Measurements from ENCODE around the gene LTA.
A peak's percentile ranks its signal among the peaks of the same experiment; 100 is the strongest.

LTA gene

GRCh38 chr6:31572041-31572911 is at the start of gene LTA:
TSS of gene LTA (plus strand) at chr6:31572289. CDS start at chr6:31572743, 454 bp downstream.
- TF ChIP-seq CTCF (IDR thresholded peaks at IDR 0.05), result no peak
- Histone ChIP-seq H3K36me3 (peaks cover 5% of the 10 kb centered on the region), H3K9me3 (no peaks in the 10 kb centered on the region), H3K4me1 (ENCODE audit: control insufficient read depth in 1 of 2, insufficient read depth in 1 of 2, low read depth in 1 of 2, low read length in 1 of 2) (peaks cover 44 to 45% of the 10 kb centered on the region in 2 experiments), H3K27me3 (no peaks in the 10 kb centered on the region), H3K4me3 (ENCODE audit: low read depth in 1 of 2, low read length in 1 of 2) (no peak within 1 kb of the TSS), H3K27ac (no peak within 1 kb of the TSS)

- Histone ChIP-seq H3K36me3 (peaks cover 20% of the 10 kb centered on the region), H3K9me3 (no peaks in the 10 kb centered on the region), H3K27ac (no peak overlapping the region), H3K4me3 (ENCODE audit: low read depth in 1 of 2, low read length in 1 of 2) (no peak overlapping the region), H3K27me3 (peaks cover 12% of the 10 kb centered on the region), H3K4me1 (ENCODE audit: control insufficient read depth in 1 of 2, insufficient read depth in 1 of 2, low read depth in 1 of 2, low read length in 1 of 2) (no peaks in the 10 kb centered on the region)
- no peak for TF ChIP-seq CTCF (IDR thresholded peaks at IDR 0.05)
Observed at GRCh38 chr6:31525553-31525931, 46.5 kb upstream of the LTA start.

- peaks cover 25% of the 10 kb centered on the region for H3K36me3 ChIP-seq
- no peaks in the 10 kb centered on the region for H3K9me3 ChIP-seq
- H3K4me3 ChIP-seq (ENCODE audit: low read depth in 1 of 2, low read length in 1 of 2), result no peak overlapping the region
- no peak for TF ChIP-seq CTCF (IDR thresholded peaks at IDR 0.05)
- no peak overlapping the region for H3K27ac ChIP-seq
- no peaks in the 10 kb centered on the region for H3K4me1 ChIP-seq (ENCODE audit: control insufficient read depth in 1 of 2, insufficient read depth in 1 of 2, low read depth in 1 of 2, low read length in 1 of 2)
- H3K27me3 ChIP-seq, result peaks cover 9% of the 10 kb centered on the region
Observed at GRCh38 chr6:31525932-31526591, 46.0 kb upstream of the LTA start.

GRCh38 chr6:31528307-31528777 is 43.7 kb upstream of the LTA start:
- H3K4me1 ChIP-seq (ENCODE audit: control insufficient read depth in 1 of 2, insufficient read depth in 1 of 2, low read depth in 1 of 2, low read length in 1 of 2), result no peaks in the 10 kb centered on the region
- H3K9me3 ChIP-seq, result no peaks in the 10 kb centered on the region
- peaks cover 48% of the 10 kb centered on the region for H3K36me3 ChIP-seq
- TF ChIP-seq CTCF (IDR thresholded peaks at IDR 0.05), result no peak
- H3K27ac ChIP-seq, result no peak overlapping the region
- no peak overlapping the region for H3K4me3 ChIP-seq (ENCODE audit: low read depth in 1 of 2, low read length in 1 of 2)
- H3K27me3 ChIP-seq, result no peaks in the 10 kb centered on the region

GRCh38 chr6:31528821-31529328 is 43.2 kb upstream of the LTA start, which contains the start of gene MCCD1:
TSS of gene MCCD1 (plus strand) at chr6:31528962. CDS start at chr6:31529015, 53 bp downstream.
- Histone ChIP-seq H3K4me1 (ENCODE audit: control insufficient read depth in 1 of 2, insufficient read depth in 1 of 2, low read depth in 1 of 2, low read length in 1 of 2) (no peaks in the 10 kb centered on the region), H3K4me3 (ENCODE audit: low read depth in 1 of 2, low read length in 1 of 2) (no peak within 1 kb of the TSS), H3K27me3 (no peaks in the 10 kb centered on the region), H3K9me3 (no peaks in the 10 kb centered on the region), H3K27ac (peak within 1 kb of the TSS; percentile 20), H3K36me3 (peaks cover 53% of the 10 kb centered on the region)
- TF ChIP-seq CTCF (IDR thresholded peaks at IDR 0.05), result no peak
